ENCODE measurements around the gene ANGEL1.

The ANGEL1 gene

DNA sequence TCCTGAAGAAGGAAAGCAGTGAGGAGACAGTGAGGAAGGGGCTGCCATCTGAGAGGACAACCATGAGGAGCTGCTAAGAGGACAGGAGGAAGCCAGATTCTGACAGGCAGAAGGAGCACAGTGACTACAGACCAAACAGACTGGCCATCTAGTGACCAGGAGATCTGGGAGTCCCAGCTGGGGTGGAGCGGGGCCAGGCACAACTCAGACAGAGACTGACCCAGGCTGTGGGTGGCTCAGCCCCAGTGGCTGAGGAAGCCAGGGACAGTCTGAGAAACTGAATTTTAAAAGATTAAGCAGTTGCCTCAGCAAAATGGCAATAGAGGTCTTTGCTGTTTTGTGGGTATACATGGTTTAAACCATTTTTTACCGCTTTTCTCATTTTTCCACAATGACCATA, 42.4 kb upstream of the ANGEL1 start:
- Histone ChIP-seq H3K27me3 (ENCODE audit: insufficient read depth, poor library complexity, severe bottlenecking) (no peaks in the 10 kb centered on the region), H3K27ac (replicated peaks) (no peak overlapping the region), H3K4me3 (replicated peaks; ENCODE audit: insufficient read depth, low read length) (no peak overlapping the region)
- TF ChIP-seq, protein P1, sequence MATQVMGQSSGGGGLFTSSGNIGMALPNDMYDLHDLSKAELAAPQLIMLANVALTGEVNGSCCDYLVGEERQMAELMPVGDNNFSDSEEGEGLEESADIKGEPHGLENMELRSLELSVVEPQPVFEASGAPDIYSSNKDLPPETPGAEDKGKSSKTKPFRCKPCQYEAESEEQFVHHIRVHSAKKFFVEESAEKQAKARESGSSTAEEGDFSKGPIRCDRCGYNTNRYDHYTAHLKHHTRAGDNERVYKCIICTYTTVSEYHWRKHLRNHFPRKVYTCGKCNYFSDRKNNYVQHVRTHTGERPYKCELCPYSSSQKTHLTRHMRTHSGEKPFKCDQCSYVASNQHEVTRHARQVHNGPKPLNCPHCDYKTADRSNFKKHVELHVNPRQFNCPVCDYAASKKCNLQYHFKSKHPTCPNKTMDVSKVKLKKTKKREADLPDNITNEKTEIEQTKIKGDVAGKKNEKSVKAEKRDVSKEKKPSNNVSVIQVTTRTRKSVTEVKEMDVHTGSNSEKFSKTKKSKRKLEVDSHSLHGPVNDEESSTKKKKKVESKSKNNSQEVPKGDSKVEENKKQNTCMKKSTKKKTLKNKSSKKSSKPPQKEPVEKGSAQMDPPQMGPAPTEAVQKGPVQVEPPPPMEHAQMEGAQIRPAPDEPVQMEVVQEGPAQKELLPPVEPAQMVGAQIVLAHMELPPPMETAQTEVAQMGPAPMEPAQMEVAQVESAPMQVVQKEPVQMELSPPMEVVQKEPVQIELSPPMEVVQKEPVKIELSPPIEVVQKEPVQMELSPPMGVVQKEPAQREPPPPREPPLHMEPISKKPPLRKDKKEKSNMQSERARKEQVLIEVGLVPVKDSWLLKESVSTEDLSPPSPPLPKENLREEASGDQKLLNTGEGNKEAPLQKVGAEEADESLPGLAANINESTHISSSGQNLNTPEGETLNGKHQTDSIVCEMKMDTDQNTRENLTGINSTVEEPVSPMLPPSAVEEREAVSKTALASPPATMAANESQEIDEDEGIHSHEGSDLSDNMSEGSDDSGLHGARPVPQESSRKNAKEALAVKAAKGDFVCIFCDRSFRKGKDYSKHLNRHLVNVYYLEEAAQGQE (IDR thresholded peaks at IDR 0.05; ENCODE audit: insufficient replicate concordance, low read depth): no peak
- TF ChIP-seq POLR2AphosphoS5 (IDR thresholded peaks at IDR 0.05; ENCODE audit: low read depth): no peak
- no peak for TF ChIP-seq GABPA (IDR thresholded peaks at IDR 0.05; ENCODE audit: low read depth)
- no peak for TF ChIP-seq SPI1 (IDR thresholded peaks at IDR 0.05; ENCODE audit: borderline replicate concordance, low read depth)
- TF ChIP-seq, protein P2, sequence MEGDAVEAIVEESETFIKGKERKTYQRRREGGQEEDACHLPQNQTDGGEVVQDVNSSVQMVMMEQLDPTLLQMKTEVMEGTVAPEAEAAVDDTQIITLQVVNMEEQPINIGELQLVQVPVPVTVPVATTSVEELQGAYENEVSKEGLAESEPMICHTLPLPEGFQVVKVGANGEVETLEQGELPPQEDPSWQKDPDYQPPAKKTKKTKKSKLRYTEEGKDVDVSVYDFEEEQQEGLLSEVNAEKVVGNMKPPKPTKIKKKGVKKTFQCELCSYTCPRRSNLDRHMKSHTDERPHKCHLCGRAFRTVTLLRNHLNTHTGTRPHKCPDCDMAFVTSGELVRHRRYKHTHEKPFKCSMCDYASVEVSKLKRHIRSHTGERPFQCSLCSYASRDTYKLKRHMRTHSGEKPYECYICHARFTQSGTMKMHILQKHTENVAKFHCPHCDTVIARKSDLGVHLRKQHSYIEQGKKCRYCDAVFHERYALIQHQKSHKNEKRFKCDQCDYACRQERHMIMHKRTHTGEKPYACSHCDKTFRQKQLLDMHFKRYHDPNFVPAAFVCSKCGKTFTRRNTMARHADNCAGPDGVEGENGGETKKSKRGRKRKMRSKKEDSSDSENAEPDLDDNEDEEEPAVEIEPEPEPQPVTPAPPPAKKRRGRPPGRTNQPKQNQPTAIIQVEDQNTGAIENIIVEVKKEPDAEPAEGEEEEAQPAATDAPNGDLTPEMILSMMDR (IDR thresholded peaks at IDR 0.05; ENCODE audit: insufficient read depth, low read length): no peak
- no peak for DNase-seq (ENCODE audit: low read depth in 1 of 2, low spot score in 1 of 2)

GRCh38 chr14:76848879-76849278, 36.2 kb upstream of the ANGEL1 start:
- TF ChIP-seq GABPA (IDR thresholded peaks at IDR 0.05; ENCODE audit: low read depth) (no peak), SPI1 (IDR thresholded peaks at IDR 0.05; ENCODE audit: borderline replicate concordance, low read depth) (no peak), POLR2AphosphoS5 (IDR thresholded peaks at IDR 0.05; ENCODE audit: low read depth) (no peak)
- TF ChIP-seq, protein P2 (IDR thresholded peaks at IDR 0.05; ENCODE audit: insufficient read depth, low read length): no peak
- TF ChIP-seq, protein P1 (IDR thresholded peaks at IDR 0.05; ENCODE audit: insufficient replicate concordance, low read depth): no peak
- no peaks in the 10 kb centered on the region for H3K27me3 ChIP-seq (ENCODE audit: insufficient read depth, poor library complexity, severe bottlenecking)
- no peak overlapping the region for H3K4me3 ChIP-seq (replicated peaks; ENCODE audit: insufficient read depth, low read length)
- no peak overlapping the region for H3K27ac ChIP-seq (replicated peaks)
- DNase-seq (ENCODE audit: low read depth in 1 of 2, low spot score in 1 of 2): no peak

- peak in 1 of 2 experiments; percentile 7 for DNase-seq (ENCODE audit: low read depth in 1 of 2, low spot score in 1 of 2)
- TF ChIP-seq SPI1 (IDR thresholded peaks at IDR 0.05; ENCODE audit: borderline replicate concordance, low read depth): no peak
- TF ChIP-seq, protein P2 (IDR thresholded peaks at IDR 0.05; ENCODE audit: insufficient read depth, low read length): no peak
- TF ChIP-seq, protein P1 (IDR thresholded peaks at IDR 0.05; ENCODE audit: insufficient replicate concordance, low read depth): no peak
- Histone ChIP-seq H3K27me3 (ENCODE audit: insufficient read depth, poor library complexity, severe bottlenecking) (no peaks in the 10 kb centered on the region), H3K4me3 (replicated peaks; ENCODE audit: insufficient read depth, low read length) (no peak overlapping the region), H3K27ac (replicated peaks) (no peak overlapping the region)
Measured at GRCh38 chr14:76846331-76847047, 33.8 kb upstream of the ANGEL1 start.
